Measurements from ENCODE around the gene CDH13.

Gene CDH13

GRCh38 chr16:83774066-83774465, 1147.3 kb downstream of the CDH13 start:
- Histone ChIP-seq H3K4me1 (ENCODE audit: control insufficient read depth, insufficient read depth, low read length) (peaks cover 30% of the 10 kb centered on the region), H3K27ac (ENCODE audit: low read depth, low read length) (no peak overlapping the region), H3K27me3 (ENCODE audit: control insufficient read depth, insufficient read depth, low read length) (no peaks in the 10 kb centered on the region), H3K36me3 (ENCODE audit: control insufficient read depth, insufficient read depth, low read length) (no peaks in the 10 kb centered on the region), H3K9me3 (ENCODE audit: control insufficient read depth, insufficient read depth, low read depth, low read length) (no peaks in the 10 kb centered on the region), H3K9ac (ENCODE audit: low read length) (no peak overlapping the region), H3K4me3 (ENCODE audit: low read depth, low read length) (no peak overlapping the region)

- Histone ChIP-seq H3K4me1 (ENCODE audit: control insufficient read depth, insufficient read depth, low read length) (peaks cover 8% of the 10 kb centered on the region), H3K4me3 (ENCODE audit: low read depth, low read length) (no peak overlapping the region), H3K9me3 (ENCODE audit: control insufficient read depth, insufficient read depth, low read depth, low read length) (no peaks in the 10 kb centered on the region), H3K27me3 (ENCODE audit: control insufficient read depth, insufficient read depth, low read length) (no peaks in the 10 kb centered on the region), H3K9ac (ENCODE audit: low read length) (no peak overlapping the region), H3K36me3 (ENCODE audit: control insufficient read depth, insufficient read depth, low read length) (no peaks in the 10 kb centered on the region), H3K27ac (ENCODE audit: low read depth, low read length) (no peak overlapping the region)
Observed at GRCh38 chr16:83776944-83777343, 1150.2 kb downstream of the CDH13 start.

DNA sequence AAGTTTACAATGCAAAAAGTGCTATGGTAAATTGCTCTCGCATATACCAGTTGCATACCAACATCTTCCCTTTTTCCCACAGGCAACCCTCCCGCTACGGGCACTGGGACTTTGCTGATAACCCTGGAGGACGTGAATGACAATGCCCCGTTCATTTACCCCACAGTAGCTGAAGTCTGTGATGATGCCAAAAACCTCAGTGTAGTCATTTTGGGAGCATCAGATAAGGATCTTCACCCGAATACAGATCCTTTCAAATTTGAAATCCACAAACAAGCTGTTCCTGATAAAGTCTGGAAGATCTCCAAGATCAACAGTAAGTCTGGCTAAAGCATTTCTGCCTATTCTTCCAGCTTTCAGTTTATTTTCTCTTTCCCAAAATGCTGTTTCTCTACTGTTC, 1153.1 kb downstream of the CDH13 start:
- Histone ChIP-seq H3K36me3 (ENCODE audit: control insufficient read depth, insufficient read depth, low read length) (no peaks in the 10 kb centered on the region), H3K4me3 (ENCODE audit: low read depth, low read length) (no peak overlapping the region), H3K9ac (ENCODE audit: low read length) (no peak overlapping the region), H3K27ac (ENCODE audit: low read depth, low read length) (no peak overlapping the region), H3K4me1 (ENCODE audit: control insufficient read depth, insufficient read depth, low read length) (no peaks in the 10 kb centered on the region), H3K9me3 (ENCODE audit: control insufficient read depth, insufficient read depth, low read depth, low read length) (no peaks in the 10 kb centered on the region), H3K27me3 (ENCODE audit: control insufficient read depth, insufficient read depth, low read length) (no peaks in the 10 kb centered on the region)

DNA sequence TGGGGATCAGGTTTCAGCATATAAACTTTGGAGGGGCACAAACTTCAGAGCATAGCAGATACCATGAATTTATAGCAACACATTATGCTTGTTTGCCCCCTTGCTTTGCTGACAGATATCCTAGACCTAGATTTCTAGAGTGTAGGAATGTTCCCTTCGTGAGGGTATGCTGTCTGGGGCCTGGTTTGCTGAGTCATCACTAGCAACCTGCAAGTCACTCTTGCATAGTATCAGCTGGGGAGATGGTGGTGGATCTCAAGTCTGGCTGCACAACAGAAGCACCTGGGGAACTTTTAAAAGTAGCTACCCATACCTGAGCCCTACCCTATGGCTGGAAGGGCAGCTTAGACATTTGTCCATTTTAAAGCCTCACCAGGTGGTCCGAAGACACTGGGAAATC, 1158.7 kb downstream of the CDH13 start:
- H3K27me3 ChIP-seq (ENCODE audit: control insufficient read depth, insufficient read depth, low read length) = no peaks in the 10 kb centered on the region
- no peaks in the 10 kb centered on the region for H3K36me3 ChIP-seq (ENCODE audit: control insufficient read depth, insufficient read depth, low read length)
- H3K4me3 ChIP-seq (ENCODE audit: low read depth, low read length) = no peak overlapping the region
- H3K27ac ChIP-seq (ENCODE audit: low read depth, low read length) = no peak overlapping the region
- H3K9ac ChIP-seq (ENCODE audit: low read length) = no peak overlapping the region
- no peaks in the 10 kb centered on the region for H3K4me1 ChIP-seq (ENCODE audit: control insufficient read depth, insufficient read depth, low read length)
- H3K9me3 ChIP-seq (ENCODE audit: control insufficient read depth, insufficient read depth, low read depth, low read length) = peaks cover 7% of the 10 kb centered on the region

DNA sequence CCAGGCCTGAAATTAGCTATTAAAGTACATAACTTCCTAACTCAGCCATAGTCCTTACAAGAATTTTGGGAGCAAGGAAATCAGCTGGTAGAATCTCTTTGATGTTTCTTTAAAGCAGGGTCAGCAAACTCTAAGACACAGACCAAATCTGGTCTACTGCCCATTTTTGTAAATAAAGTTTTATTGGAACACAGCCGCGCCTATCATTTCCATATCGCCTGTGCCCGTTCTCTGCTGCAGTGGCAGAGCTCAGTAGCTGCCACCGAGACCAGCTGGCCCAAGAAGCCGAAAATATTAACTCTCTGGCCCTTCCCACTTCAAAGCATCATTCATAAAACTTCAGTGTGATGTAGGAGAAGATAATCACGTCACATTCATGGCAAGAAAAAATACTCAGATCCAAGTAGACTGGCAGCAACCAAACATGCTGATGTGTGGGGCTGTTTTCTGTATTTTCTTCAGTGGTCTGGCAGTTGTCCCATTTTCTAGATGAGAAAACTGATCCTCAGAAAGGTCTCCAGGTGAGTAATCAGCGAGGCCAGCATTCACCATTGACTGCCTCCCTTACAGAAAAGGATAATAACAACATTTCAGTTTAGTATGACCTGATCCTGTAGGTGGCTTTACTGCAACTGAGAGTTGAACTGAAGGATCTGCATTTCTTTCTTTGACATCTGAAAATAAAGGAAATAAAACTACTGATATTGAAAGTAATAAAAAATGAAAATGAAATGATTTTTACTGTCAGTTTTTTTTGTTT, 1163.1 kb downstream of the CDH13 start:
- H3K9me3 ChIP-seq (ENCODE audit: control insufficient read depth, insufficient read depth, low read depth, low read length) = peaks cover 12% of the 10 kb centered on the region
- H3K27me3 ChIP-seq (ENCODE audit: control insufficient read depth, insufficient read depth, low read length) = no peaks in the 10 kb centered on the region
- no peaks in the 10 kb centered on the region for H3K4me1 ChIP-seq (ENCODE audit: control insufficient read depth, insufficient read depth, low read length)
- no peak overlapping the region for H3K4me3 ChIP-seq (ENCODE audit: low read depth, low read length)
- H3K36me3 ChIP-seq (ENCODE audit: control insufficient read depth, insufficient read depth, low read length) = no peaks in the 10 kb centered on the region
- no peak overlapping the region for H3K9ac ChIP-seq (ENCODE audit: low read length)
- no peak overlapping the region for H3K27ac ChIP-seq (ENCODE audit: low read depth, low read length)

- no peak overlapping the region for H3K9ac ChIP-seq (ENCODE audit: low read length)
- no peaks in the 10 kb centered on the region for H3K27me3 ChIP-seq (ENCODE audit: control insufficient read depth, insufficient read depth, low read length)
- no peak overlapping the region for H3K27ac ChIP-seq (ENCODE audit: low read depth, low read length)
Observed at GRCh38 chr16:83791916-83792315, 1165.1 kb downstream of the CDH13 start.

GRCh38 chr16:83792391-83792790, 1165.6 kb downstream of the CDH13 start:
- H3K4me1 ChIP-seq (ENCODE audit: control insufficient read depth, insufficient read depth, low read length) = no peaks in the 10 kb centered on the region
- H3K36me3 ChIP-seq (ENCODE audit: control insufficient read depth, insufficient read depth, low read length) = no peaks in the 10 kb centered on the region
- H3K27ac ChIP-seq (ENCODE audit: low read depth, low read length) = no peak overlapping the region
- H3K9me3 ChIP-seq (ENCODE audit: control insufficient read depth, insufficient read depth, low read depth, low read length) = peaks cover 5% of the 10 kb centered on the region; the same call in 1 of the 2 replicates
- no peak overlapping the region for H3K4me3 ChIP-seq (ENCODE audit: low read depth, low read length)
- no peak overlapping the region for H3K9ac ChIP-seq (ENCODE audit: low read length)
- H3K27me3 ChIP-seq (ENCODE audit: control insufficient read depth, insufficient read depth, low read length) = no peaks in the 10 kb centered on the region

More at GRCh38 chr16:83791916-83792315, 1165.1 kb downstream of the CDH13 start:
- H3K36me3 ChIP-seq (ENCODE audit: control insufficient read depth, insufficient read depth, low read length) = no peaks in the 10 kb centered on the region
- no peaks in the 10 kb centered on the region for H3K4me1 ChIP-seq (ENCODE audit: control insufficient read depth, insufficient read depth, low read length)
- peaks cover 5% of the 10 kb centered on the region; the same call in 1 of the 2 replicates for H3K9me3 ChIP-seq (ENCODE audit: control insufficient read depth, insufficient read depth, low read depth, low read length)
- no peak overlapping the region for H3K4me3 ChIP-seq (ENCODE audit: low read depth, low read length)

DNA sequence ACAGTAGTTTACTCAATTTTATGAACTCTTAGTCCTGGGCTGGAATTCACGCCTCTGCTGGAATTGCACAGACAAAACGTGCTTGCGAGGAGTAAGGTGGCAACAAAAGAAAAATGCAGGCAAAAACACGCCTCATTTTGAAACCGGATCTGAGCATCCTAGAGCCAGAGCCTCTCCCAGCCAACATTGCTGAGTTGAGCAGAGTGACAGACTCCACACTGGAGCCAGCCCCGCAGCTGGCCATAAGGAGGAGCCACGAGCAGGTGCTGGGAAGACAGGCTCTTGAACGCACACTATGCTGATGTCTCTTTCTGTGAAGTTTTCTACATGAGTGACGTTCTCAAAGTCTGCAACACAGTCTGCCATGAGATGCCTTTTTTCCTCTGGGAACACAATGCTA, 1166.4 kb downstream of the CDH13 start:
- Histone ChIP-seq H3K9me3 (ENCODE audit: control insufficient read depth, insufficient read depth, low read depth, low read length) (peaks cover 5% of the 10 kb centered on the region; the same call in 1 of the 2 replicates), H3K27ac (ENCODE audit: low read depth, low read length) (no peak overlapping the region), H3K4me3 (ENCODE audit: low read depth, low read length) (no peak overlapping the region), H3K4me1 (ENCODE audit: control insufficient read depth, insufficient read depth, low read length) (no peaks in the 10 kb centered on the region), H3K9ac (ENCODE audit: low read length) (no peak overlapping the region), H3K36me3 (ENCODE audit: control insufficient read depth, insufficient read depth, low read length) (no peaks in the 10 kb centered on the region), H3K27me3 (ENCODE audit: control insufficient read depth, insufficient read depth, low read length) (no peaks in the 10 kb centered on the region)

GRCh38 chr16:83794860-83795554, 1168.2 kb downstream of the CDH13 start:
- no peak overlapping the region for H3K4me3 ChIP-seq (ENCODE audit: low read depth, low read length)
- no peaks in the 10 kb centered on the region for H3K27me3 ChIP-seq (ENCODE audit: control insufficient read depth, insufficient read depth, low read length)
- no peak overlapping the region for H3K27ac ChIP-seq (ENCODE audit: low read depth, low read length)
- H3K36me3 ChIP-seq (ENCODE audit: control insufficient read depth, insufficient read depth, low read length) = no peaks in the 10 kb centered on the region
- no peaks in the 10 kb centered on the region for H3K4me1 ChIP-seq (ENCODE audit: control insufficient read depth, insufficient read depth, low read length)
- no peak overlapping the region for H3K9ac ChIP-seq (ENCODE audit: low read length)
- peaks cover 5% of the 10 kb centered on the region; the same call in 1 of the 2 replicates for H3K9me3 ChIP-seq (ENCODE audit: control insufficient read depth, insufficient read depth, low read depth, low read length)

DNA sequence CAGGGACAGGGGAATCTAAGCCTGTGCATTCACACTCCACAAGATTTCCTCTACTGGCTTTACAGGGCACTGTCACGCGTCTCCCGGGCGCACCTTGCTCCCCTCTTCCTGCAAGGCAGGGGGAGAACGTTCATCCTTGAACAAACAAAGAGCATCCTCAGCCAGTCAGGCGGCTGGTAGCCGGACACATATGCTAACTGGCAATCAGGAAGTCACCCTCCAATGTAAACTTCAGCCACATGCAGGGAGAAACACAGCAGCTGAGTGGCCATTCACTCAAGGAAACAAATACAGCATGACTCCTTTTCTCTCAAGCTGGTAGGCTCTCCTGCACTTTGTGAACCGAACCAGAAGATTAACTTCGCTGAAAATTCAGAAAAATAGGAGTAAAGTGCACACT, 1170.2 kb downstream of the CDH13 start:
- no peak overlapping the region for H3K27ac ChIP-seq (ENCODE audit: low read depth, low read length)
- H3K4me3 ChIP-seq (ENCODE audit: low read depth, low read length) = no peak overlapping the region
- H3K9me3 ChIP-seq (ENCODE audit: control insufficient read depth, insufficient read depth, low read depth, low read length) = peaks cover 5% of the 10 kb centered on the region; the same call in 1 of the 2 replicates
- H3K9ac ChIP-seq (ENCODE audit: low read length) = no peak overlapping the region
- no peaks in the 10 kb centered on the region for H3K36me3 ChIP-seq (ENCODE audit: control insufficient read depth, insufficient read depth, low read length)
- peaks cover 2% of the 10 kb centered on the region for H3K4me1 ChIP-seq (ENCODE audit: control insufficient read depth, insufficient read depth, low read length)
- no peaks in the 10 kb centered on the region for H3K27me3 ChIP-seq (ENCODE audit: control insufficient read depth, insufficient read depth, low read length)

DNA sequence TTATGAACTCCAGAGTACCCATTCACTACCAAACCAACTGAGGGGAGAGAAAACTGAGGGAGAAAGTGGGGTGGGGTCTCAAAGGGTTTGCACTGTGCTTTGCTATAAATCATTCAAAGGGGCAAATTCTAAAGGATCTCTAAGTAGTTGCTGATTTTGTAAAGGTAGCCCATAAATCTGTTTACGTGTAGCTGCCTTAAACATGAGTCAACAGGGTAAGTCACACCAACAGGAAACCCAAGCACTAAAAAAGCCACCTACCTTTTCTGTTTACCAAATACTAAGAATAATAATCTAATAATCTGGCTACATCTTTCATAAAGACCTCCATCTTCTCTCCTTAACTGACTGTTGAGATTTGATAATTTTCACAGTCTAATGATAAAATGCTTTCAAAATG, 1172.6 kb downstream of the CDH13 start:
- H3K9ac ChIP-seq (ENCODE audit: low read length) = no peak overlapping the region
- no peaks in the 10 kb centered on the region for H3K27me3 ChIP-seq (ENCODE audit: control insufficient read depth, insufficient read depth, low read length)
- H3K4me1 ChIP-seq (ENCODE audit: control insufficient read depth, insufficient read depth, low read length) = peaks cover 16% of the 10 kb centered on the region
- H3K4me3 ChIP-seq (ENCODE audit: low read depth, low read length) = no peak overlapping the region
- H3K36me3 ChIP-seq (ENCODE audit: control insufficient read depth, insufficient read depth, low read length) = no peaks in the 10 kb centered on the region
- no peak overlapping the region for H3K27ac ChIP-seq (ENCODE audit: low read depth, low read length)
- no peaks in the 10 kb centered on the region for H3K9me3 ChIP-seq (ENCODE audit: control insufficient read depth, insufficient read depth, low read depth, low read length)
